GM18867 (cell line): ENCODE data around the gene MGA.

Experiments
- ATAC-seq: cut with Tn5 transposase; IDR thresholded peaks from one replicate; pipeline ENCODE4 v1.9.1; 2021; ENCODE audit warnings: mild to moderate bottlenecking, moderate library complexity; ENCODE audit not compliant: unreplicated experiment

The MGA gene

DNA sequence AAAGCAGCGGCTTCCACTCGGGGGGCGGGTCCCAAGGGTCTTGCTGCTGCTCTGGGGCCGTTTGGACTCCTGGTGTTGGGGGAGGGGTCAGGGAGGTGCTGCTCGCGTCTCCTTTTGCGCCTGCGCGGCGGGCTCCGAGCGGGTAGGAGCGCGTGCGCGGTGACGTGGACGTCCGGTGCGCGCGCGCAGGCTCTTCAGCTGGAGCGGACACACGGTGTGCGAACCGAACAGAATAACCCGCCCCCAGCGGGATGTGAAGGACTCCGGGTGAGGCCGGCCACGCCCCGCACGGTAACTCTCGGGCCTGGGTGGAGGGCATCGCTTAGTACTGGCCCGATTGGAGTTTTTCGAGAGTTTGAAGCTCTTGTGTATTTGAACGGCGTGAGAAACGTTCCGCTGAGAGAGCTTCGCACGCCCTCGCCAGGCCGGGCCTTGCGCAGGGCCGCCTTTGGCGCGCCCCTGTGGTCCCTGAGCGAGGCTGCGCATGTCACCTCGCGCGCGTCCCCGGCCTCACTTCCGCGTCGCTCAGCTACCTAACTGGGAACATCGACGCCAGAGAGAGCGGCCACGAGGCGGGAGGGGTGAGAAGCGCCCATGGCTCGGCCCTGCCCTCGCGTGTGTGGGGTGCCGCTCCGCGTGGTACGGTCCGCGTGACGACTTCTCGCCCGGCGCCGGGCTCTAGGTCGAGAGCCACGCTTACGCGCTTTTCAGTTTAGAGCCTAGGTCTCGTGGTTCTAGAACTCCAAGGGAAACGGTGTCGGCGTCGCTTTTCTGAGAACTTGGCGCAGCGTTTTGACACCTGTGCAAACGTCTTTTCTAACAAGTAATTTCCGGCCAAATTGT is at the start of gene MGA:
TSS of gene MGA (plus strand) at position 171 of the 843 bp plus-strand sequence.
- ATAC-seq, result peak; percentile 75

DNA sequence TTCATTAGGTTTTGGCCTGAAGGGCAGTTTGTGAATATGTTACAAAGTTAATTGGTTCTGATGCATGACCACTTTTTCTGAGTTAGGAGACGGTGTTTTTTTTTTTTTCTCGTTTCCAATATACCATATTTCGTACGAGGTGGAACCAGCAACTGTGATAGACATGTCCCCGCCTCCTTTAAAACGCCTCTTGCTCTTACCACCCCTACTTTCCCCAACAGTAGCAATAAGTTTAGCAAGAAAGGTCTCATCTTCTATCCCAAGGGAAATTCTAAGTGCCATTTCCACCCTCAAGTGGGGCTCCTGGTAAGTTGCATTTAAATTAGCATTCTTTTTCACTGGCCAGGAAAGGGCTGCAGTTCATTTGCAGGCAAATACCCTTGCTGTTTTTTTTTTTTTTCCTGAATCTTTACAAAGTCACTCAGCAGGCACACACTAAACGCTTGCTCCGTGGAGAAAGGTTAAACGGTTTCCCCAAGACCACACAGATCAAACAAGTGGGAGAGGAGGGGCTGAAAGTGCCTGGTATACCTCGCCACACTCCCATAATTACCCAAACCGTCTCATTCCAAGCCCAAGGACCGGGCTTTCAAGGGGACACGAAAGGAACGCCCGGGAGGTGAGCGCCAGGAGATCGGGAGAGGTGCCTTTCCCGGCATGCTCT is 39.5 kb upstream of the MGA start:
- ATAC-seq, result no peak

DNA sequence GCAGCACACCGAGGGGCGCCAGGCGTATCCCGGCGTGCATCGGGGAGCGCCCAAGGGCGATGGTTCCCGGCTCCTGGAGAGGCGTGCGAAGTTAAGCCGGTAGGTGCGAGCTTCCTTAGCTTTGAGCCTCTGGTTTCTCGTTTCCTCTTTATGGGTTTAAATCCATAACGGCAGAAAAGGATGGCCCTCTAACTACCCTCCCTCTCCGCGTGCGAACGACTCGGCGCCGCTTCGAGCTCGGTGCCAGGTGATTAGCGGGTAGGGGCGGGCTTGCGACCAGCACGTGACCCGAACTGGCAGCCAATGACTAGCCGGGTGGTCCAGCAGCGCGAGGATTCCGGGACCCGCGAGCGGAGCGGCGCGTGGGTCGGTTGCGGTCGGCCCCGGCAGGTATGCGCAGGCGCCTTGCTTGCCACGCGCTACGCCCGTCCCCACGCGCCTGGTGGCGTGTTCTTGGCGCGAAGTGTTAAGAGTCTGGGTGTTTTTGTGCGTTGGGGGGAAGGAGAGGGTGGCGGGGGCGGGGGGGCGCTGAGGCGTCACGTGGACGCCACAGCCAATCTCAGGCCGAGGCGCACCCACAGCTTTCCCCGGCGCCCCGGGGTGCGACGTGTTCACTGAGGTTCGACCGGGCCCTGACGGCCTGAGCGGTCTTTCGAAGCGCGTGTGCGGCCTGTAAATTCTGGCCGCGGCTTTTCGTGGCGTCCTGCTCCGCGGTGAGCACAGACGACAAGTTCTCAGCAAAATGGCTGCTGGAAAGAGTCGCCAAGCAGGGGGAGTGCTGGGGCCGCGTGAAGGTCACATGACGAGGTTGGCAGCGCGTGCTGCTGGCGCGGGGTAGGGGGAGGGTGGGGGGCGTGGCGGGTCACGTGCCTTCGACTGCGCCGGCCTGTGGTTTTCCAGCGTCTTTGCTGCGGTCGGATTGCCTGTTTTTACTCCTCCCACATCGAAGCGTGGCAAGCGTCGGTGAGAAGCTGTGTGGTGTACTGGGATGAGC is 38.7 kb upstream of the MGA start:
- ATAC-seq, result no peak

DNA sequence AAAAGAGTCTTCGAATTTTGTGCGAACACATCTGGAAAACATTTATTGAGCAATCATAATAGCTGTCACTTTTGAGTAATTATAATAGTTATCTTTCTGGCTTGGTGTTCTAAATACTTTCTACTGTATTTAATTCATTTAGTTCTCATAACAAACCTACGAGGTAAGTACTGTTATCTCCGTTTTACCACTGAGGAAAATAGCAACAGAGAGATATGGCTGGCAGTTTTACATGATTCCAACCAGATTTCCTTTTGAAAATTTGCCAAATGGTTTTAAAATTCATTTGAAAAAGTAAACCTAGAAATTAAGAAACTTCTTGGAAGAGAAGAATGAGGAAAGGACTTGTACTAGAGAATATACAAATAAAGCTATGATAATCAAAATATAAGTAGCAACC is 37.3 kb upstream of the MGA start:
- ATAC-seq, result no peak

DNA sequence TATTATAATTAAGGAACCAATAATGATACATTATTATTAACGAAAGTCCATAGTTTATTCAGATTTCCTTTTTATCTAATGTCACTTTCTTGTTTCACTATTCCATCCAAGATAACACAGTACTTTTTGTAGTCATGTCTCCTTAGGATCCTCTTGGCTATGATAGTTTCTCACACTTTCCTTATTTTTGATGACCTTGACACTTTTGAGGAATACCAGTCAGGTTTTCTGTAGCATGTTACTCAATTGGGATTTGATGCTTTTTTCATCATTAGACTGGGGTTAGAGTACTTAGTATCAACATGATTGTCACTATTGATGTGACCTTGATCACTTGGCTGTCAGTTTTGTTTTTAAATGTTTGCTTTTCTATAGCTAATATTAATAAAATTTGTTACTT is 33.0 kb upstream of the MGA start:
- no peak for ATAC-seq

DNA sequence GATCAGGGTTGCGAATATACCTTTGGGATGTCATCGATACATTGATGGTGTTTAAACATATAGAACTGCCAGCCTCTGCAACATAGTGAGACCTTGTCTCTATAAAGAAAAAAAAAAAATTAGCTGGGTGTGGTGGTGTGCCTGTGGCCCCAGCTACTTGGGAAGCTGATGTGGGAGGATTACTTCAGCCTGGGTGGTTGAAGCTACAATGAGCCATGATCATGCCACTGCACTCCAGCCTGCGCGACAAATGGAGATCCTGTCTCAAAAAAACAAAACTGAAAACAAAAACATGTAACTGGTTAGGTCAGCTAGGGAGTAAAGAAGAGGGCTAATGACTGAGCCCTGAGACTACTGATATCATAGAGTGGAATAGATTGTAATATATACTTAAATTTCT is 30.7 kb upstream of the MGA start:
- no peak for ATAC-seq

DNA sequence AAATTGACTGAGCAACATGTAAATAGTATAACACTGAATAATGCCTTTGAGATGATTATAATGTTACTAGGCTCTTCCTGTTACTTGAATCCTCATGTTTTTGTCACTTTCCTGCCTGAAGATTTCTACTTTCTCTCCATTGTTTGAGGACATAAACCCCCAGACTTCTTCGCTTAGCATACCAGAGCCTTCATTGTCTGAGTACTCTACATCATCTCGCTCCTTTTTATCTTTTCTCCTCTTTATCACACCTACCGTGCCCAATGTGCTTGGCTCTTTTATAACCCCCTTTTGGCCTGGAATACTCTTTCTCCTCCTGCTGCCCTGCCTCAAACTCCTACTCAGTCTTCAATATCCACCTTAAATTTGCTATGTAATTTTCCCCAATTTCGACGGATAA is 30.3 kb upstream of the MGA start:
- no peak for ATAC-seq

DNA sequence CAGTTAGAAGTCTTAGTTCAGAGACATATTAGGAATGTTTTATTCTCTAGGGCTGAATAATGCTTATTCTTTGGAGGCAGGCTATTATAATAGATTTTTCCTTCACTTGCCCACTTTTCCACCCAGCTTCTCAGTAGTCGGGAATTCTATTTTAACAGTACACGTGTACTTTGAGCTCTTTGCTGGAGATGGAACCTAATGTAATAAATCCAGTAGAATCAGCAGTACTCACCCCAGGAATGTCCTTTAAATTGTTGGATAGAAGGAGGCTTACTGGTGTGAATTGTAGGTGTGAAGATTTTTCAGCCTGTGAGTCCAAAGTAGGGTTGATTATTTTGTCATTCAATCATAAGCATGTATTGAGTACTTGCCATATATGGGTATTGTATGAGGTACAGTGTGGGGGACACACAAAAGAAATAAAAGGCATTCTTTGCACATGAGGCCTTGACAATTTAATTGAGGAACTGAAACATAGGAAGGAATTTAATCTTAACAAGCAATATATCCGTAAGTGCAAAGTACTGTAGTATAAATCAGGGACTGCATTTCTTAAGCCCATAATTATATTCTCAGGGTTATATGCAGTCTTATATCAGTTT is 29.5 kb upstream of the MGA start:
- no peak for ATAC-seq

DNA sequence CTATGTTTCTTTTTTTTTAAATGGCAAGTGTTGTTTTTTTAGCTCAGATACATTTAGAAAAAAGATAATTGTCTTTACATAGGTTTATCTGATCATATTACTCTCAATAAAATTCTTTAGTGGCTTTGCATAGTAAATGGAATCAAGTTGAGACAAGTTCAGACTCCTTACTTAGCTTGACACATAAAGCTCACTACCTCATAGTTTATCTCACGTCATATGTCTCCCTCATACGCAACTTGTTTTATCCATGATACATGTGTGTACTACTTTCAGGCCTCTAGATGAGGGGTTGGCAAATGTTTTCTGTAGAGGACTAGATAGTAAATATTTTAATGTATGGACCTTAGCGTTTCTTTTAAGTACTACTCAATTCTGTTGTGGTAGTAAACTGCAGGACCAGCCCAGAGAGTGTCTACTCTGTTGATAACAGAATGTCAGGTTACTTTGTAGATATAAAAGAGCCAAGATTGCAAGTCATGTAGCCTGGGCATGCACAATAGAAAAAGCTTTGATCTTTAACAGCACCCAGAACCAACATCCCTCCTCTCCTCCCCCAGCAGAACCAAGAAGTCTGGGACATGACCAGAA is 28.2 kb upstream of the MGA start:
- no peak for ATAC-seq

DNA sequence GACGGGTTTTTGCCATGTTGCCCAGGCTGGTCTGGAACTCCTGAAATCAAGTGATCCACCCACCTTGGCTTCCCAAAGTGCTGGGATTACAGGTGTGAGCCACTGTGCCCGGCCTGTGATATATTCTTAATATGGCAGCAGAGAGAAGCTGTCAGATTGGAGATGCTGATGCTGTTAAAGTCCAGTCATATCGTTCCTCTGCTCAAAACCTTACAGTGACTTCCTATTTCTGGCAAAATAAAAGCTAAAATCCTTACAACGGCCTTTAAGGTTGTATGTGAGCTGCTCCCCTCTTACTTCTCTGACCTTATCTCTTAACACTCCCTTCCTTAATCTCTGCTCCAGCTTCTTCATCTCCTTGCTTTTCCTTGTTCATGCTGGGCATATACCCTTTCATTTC is 26.6 kb upstream of the MGA start:
- ATAC-seq, result no peak

DNA sequence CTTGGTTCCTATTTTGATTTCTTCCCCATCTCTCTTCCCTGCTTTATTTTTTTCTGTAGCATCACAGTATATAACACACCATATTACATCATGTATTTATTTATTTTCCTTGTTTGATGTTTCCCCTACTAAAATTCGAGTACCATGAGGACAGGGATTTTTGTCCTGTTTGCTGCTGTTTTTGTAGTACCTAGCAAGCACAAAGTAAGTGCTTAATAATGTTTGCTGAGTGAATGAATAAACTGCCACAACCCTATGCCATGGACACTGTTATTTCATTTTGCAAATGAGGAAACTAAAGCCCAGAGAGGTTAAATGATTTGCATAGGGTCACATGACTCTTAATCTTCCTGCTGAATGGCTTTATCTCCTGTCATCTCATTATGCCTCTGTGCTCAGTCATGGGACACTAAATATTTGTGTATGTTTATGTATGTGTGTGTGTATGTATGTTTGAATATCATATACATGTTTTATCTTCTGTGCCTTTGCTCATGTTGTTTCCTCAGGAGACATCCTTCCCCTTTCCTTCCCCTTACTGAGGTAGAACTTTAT is 26.1 kb upstream of the MGA start:
- no peak for ATAC-seq

DNA sequence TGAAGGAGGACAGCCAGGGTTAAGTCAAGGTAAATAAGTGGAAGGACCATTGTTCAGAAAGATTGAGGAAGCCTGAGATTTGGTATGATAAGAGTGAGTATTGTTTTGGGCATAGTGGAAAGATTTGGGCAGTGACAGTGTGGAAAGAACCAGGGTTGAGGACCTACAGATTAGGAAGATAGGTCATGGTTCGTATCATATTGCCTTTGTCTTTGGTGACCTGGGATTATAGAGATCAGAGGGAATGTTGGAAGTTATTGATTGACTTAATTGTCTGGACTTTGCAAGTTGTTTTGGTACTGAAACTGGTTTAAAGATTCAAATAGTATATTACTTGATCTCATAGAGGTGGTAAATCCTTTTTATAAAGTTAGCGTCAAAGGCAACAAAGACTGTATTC is 23.1 kb upstream of the MGA start:
- ATAC-seq, result no peak

DNA sequence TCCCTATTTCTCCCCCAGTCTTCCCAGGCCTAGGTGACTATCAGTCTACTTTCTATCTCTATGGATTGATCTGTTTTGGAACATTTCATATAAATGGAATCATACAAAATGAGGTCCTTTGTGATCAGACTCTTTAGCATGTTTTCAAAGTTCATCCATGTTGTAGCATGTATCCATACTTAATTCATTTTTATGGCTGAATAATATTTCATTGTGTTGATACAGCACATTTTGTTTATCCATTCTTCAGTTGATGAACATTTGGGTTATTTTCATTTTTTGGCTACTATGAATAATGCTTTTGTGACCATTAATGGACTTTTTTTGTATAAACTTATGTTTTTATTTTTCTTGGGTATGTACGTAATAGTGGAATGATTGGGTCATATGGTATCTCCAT is 19.2 kb upstream of the MGA start:
- no peak for ATAC-seq

DNA sequence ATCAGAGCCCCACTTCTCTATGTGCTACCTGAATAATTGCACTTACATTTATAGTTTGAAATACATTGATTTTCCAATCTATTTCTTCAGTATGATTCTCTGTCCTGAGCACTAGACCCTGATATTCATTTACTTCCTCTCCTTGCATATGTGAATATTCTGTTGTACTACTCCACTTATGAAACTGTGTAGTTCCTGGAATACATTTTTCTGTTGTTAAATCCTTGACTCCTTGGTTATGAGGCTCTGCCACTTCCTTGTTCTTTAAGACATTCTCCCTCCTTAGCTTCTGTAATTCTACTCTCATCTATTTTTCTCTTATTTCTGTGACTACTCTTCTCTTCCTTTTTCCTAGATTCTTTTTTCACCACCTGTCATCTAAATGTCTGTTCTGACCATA is 12.9 kb upstream of the MGA start:
- no peak for ATAC-seq

DNA sequence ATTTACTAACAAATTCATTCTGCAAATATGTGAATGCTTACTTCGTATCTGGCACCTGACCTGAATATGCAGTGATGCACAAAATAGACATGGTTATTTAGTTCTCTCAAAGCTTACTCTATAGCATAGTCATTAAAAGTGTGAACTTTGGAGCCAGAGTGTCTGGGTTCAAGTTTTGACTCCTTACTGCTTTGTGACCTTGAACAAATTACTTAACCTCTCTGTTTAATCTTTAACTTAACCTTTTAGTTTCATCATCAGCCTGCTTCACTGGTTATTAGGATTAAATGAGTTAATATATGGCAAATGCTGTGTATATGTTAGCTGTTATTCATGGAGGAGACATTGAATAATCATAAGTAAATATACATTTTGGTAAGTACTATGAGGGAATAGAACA is 12.1 kb upstream of the MGA start:
- no peak for ATAC-seq

DNA sequence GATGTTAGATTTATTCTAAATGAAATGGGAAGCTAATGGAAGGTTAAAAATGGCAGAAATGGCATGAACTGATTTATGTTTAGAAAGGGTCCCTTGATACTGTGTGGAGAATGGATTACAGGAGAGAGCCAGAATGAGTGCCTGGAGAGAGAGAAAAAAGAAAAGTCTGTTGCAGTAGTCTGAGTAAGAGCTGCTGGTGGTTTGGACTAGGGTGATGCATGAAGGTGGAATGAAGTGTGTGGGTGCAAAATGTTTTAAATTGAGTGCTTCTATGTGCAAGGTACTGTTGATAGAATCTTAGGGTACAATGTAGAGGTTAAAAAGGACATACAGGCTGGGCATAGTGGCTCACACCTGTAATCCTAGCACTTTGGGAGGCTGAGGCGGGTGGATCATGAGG is 11.4 kb upstream of the MGA start:
- no peak for ATAC-seq

DNA sequence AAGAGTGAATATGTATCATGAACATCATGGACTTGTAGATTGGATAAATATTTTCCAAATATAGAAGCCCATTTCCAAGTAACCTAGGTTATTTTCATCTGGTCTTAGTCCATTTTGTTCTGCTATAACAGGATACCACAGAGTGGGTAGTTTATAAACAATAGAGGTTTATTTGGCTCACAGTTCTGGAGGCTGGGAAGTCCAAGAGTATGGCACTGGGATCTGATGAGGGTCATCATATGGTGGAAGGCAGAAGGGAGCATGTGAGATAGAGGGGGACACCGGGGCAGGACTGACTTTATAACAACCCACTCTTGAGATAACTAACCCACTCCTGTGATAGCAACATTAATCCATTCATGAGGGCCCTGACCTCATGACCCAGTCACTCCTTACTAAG is 9.4 kb upstream of the MGA start:
- ATAC-seq, result no peak

DNA sequence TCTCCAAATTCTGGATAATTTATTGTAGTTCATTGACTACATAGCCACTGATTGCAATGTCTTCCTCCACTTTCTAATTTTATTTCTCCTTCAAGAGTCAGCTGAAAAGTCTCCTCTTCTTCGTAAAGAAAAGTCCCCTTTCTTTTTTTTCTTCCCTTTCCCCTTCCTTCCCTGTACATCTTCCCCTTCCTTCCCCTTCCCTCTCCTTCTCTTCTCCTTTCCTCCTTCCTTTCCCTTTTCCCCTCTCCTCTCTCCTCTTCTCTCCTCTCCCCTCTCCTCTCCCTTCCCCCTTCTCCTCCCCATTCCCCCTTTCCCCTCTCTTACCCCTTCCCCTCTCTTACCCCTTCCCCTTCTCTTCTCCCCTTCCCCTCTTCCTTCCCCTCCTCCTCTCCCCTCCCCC is 8.8 kb upstream of the MGA start:
- ATAC-seq, result no peak

DNA sequence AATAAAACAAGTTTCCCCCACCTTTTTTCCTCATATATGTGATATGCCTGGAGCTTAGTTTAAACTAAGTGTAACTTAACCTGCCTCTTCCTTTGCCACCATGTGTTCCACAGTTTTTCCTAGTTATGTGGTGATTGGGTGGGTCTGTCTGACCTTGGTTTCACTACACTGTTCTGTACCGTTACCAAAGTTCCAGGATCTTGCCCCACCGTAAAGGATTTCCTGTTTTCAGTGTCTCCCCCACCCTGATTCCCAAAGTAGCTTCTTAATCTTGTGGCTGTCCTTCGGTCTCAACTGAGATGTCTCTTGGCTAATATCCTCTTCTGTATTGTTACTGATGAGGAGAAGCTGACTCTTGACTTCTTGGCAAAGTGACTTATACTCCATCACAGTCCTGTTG is 6.4 kb upstream of the MGA start:
- ATAC-seq, result no peak

DNA sequence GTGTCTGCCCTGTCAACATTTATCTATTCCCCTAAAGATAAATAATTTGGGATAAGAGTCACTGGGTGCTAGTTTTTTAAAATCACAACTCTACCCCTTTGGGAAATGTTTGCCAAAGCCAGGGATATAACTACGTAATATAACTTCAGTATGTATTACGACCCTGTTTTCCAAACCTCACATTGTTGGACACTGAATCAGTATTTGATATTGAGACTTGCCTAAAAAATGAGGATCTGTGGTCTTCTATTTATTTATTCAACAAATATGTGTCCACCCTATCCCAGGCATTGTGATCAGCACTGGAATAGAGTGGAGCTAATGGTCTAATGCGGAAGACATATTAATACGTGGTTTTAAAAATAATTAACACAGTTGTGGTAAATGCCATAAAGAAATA is 4.5 kb upstream of the MGA start:
- no peak for ATAC-seq
